Right atrium auricular region (tissue), 2 donors: ENCODE results near the gene AHCTF1. TPM values are rescaled to one million over a fixed set of nuclear protein-coding genes. Genes with fewer than 3 reads are reported as not detected.
"Not testable (repeated sequence)": the region's sequence is repeated elsewhere in the genome, so short reads cannot be mapped to it uniquely, and the experiment has no call there.

Source experiments
- DNase-seq: peaks from one replicate; pipeline ENCODE4 v3.0.0-alpha.2; 2019; ENCODE audit warnings: low spot score
- H3K27ac ChIP-seq, 2 donors: fragments of 200-600 bp; sonication (generic); 1 replicate in 1 of 2; 2 replicates in 1 of 2; pipeline ENCODE4 v1.5.1; 2016 to 2019
- H3K27me3 ChIP-seq, 2 donors: fragments of 200-600 bp; sonication (generic); one replicate each; pipeline versions ENCODE4 v1.5.1 to v1.6.0; 2017 to 2019
- H3K36me3 ChIP-seq: fragments of 200-600 bp; sonication (generic); one replicate; pipeline ENCODE4 v1.5.1; 2016
- H3K4me1 ChIP-seq, 2 donors: fragments of 200-600 bp; sonication (generic); one replicate each; pipeline versions ENCODE4 v1.5.1 to v1.6.0; 2017 to 2019
- H3K4me3 ChIP-seq, 2 donors: fragments of 200-600 bp; sonication (generic); 1 replicate in 1 of 2; 2 replicates in 1 of 2; pipeline ENCODE4 v1.5.1; 2017 to 2019; ENCODE audit warnings: mild to moderate bottlenecking in 1 of 2, moderate library complexity in 1 of 2
- H3K9me3 ChIP-seq, 2 donors: fragments of 200-600 bp; sonication (generic); one replicate each; pipeline ENCODE4 v1.5.1; 2019
- total RNA-seq, 2 donors: library from RNA; depleted of rRNA; stranded (reverse); fragments of >200 nt; gene quantifications; one replicate each; pipeline ENCODE4 v1.1.0, GENCODE V29; 2016
- TF ChIP-seq, protein P1 (sequence below), 2 donors: fragments of 200-600 bp; sonication (generic); IDR thresholded peaks; one replicate each; pipeline ENCODE4 v1.5.1; 2019; ENCODE audit warnings: antibody characterized with exemption in 2 of 2

Gene AHCTF1
- total RNA-seq, 2 donors from 2014 or later: 21.6 to 24.4 TPM

GRCh38 chr1:246815693-246816270, 116.0 kb downstream of the AHCTF1 start:
- Histone ChIP-seq H3K27ac (no peak overlapping the region), H3K4me1 (no peaks in the 10 kb centered on the region), H3K36me3 (no peaks in the 10 kb centered on the region), H3K27me3 (no peaks in the 10 kb centered on the region), H3K4me3 (no peak overlapping the region), H3K9me3 (no peaks in the 10 kb centered on the region)
- no peak for DNase-seq
- TF ChIP-seq, protein P1, sequence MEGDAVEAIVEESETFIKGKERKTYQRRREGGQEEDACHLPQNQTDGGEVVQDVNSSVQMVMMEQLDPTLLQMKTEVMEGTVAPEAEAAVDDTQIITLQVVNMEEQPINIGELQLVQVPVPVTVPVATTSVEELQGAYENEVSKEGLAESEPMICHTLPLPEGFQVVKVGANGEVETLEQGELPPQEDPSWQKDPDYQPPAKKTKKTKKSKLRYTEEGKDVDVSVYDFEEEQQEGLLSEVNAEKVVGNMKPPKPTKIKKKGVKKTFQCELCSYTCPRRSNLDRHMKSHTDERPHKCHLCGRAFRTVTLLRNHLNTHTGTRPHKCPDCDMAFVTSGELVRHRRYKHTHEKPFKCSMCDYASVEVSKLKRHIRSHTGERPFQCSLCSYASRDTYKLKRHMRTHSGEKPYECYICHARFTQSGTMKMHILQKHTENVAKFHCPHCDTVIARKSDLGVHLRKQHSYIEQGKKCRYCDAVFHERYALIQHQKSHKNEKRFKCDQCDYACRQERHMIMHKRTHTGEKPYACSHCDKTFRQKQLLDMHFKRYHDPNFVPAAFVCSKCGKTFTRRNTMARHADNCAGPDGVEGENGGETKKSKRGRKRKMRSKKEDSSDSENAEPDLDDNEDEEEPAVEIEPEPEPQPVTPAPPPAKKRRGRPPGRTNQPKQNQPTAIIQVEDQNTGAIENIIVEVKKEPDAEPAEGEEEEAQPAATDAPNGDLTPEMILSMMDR (IDR thresholded peaks at IDR 0.05): no peak

DNA sequence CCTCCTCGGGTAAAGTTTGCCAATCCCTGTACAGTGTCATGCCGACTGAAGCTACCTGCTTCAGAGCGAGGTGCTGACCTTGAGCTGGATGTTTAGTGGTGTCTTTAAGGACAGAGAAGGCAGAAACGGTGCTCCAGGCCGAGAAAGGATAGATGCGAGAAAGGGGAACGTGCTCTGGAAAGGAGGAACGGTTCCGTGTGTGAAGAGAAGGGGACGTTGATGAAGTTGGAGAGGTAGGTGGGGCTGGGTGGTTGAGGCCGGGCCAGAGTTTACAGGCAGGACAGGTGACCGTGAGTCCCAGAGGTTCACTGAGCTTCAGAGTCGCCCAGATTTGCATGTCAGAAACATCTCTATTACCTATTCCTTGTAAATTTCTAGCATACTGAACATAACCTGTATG, 116.9 kb downstream of the AHCTF1 start:
- Histone ChIP-seq H3K4me3 (no peak overlapping the region), H3K9me3 (no peaks in the 10 kb centered on the region), H3K4me1 (no peaks in the 10 kb centered on the region), H3K27me3 (no peaks in the 10 kb centered on the region), H3K27ac (no peak overlapping the region), H3K36me3 (no peaks in the 10 kb centered on the region)
- DNase-seq: no peak
- TF ChIP-seq, protein P1 (IDR thresholded peaks at IDR 0.05): no peak

DNA sequence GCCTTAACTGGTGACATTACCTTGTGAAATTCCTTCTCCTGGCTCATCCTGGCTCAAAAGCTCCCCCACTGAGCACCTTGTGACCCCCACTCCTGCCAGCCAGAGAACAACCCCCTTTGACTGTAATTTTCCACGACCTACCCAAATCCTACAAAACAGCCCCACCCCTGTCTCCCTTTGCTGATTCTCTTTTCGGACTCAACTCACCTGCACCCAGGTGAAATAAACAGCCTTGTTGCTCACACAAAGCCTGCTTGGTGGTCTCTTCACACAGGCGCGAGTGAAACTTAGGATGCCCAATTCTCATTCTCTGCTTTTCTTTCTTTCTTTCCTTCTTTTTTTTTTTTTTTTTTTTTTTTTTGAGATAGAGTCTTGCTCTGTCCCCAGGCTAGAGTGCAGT, 118.4 kb downstream of the AHCTF1 start:
- not testable (repeated sequence) for H3K36me3 ChIP-seq, H3K27ac ChIP-seq, H3K4me3 ChIP-seq

GRCh38 chr1:246811985-246812384, 119.8 kb downstream of the AHCTF1 start:
- no peak overlapping the region for H3K27ac ChIP-seq
- H3K9me3 ChIP-seq: no peaks in the 10 kb centered on the region
- no peak for DNase-seq
- H3K4me3 ChIP-seq: no peak overlapping the region
- H3K36me3 ChIP-seq: no peaks in the 10 kb centered on the region
- TF ChIP-seq, protein P1 (IDR thresholded peaks at IDR 0.05): no peak
- no peaks in the 10 kb centered on the region for H3K4me1 ChIP-seq
- H3K27me3 ChIP-seq: no peaks in the 10 kb centered on the region

More for the DNA sequence above, 118.4 kb downstream of the AHCTF1 start:
- H3K4me1 ChIP-seq, DNase-seq, H3K27me3 ChIP-seq, H3K9me3 ChIP-seq: not testable (repeated sequence)

- no peaks in the 10 kb centered on the region for H3K36me3 ChIP-seq
- no peak for DNase-seq
- no peaks in the 10 kb centered on the region for H3K9me3 ChIP-seq
- no peak overlapping the region for H3K27ac ChIP-seq
- TF ChIP-seq, protein P1 (IDR thresholded peaks at IDR 0.05): no peak
- H3K27me3 ChIP-seq: no peaks in the 10 kb centered on the region
- H3K4me3 ChIP-seq: no peak overlapping the region
- H3K4me1 ChIP-seq: no peaks in the 10 kb centered on the region
Measured at GRCh38 chr1:246809473-246809872, 122.3 kb downstream of the AHCTF1 start.

DNA sequence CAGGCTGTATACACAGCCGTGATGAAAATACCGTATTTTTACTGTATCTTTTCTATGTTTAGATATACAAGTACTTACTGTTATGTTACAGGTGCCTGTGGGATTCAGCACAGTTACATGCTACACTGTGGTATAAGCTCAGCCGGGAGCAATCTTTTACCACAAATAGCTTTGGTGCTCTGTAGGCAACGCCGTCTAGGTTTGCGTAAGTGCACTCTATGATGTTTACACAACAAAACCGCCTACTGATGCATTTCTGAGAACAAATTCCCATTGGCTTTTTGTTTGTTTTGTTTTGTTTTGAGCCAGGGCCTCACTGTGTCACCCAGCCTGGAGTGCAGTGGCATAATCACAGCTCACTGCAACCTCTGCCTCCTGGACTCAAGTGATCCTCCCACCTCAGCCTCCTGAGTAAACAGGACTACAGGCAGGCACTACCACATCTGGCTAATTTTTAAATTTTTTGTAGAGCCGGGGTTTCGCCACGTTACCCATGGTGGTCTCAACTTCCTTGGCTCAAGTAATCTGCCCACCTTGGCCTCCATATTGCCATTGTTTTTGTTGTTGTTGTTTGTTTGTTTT, 126.5 kb downstream of the AHCTF1 start:
- peak; percentile 23 for DNase-seq
- Histone ChIP-seq H3K27ac (no peak overlapping the region), H3K4me1 (no peaks in the 10 kb centered on the region), H3K27me3 (no peaks in the 10 kb centered on the region), H3K9me3 (no peaks in the 10 kb centered on the region), H3K4me3 (no peak overlapping the region), H3K36me3 (no peaks in the 10 kb centered on the region)
- TF ChIP-seq, protein P1 (IDR thresholded peaks at IDR 0.05): no peak
